IPS-20b (cell line): ENCODE measurements around the gene CAP2.
A peak's percentile ranks its signal among the peaks of the same experiment; 100 is the strongest.

Source experiments
- H3K27ac ChIP-seq: one replicate; pipeline ENCODE4 v1.5.1; 2013; ENCODE audit warnings: low read length
- H3K27me3 ChIP-seq: 2 replicates; pipeline ENCODE4 v1.6.1; 2013; ENCODE audit warnings: mild to moderate bottlenecking, low read length, inconsistent platforms; ENCODE audit not compliant: insufficient read depth
- H3K36me3 ChIP-seq: 2 replicates; pipeline ENCODE4 v1.6.1; 2013; ENCODE audit warnings: low read depth, mild to moderate bottlenecking, inconsistent platforms, low read length, moderate library complexity; ENCODE audit not compliant: insufficient read depth
- H3K4me1 ChIP-seq: 2 replicates; pipeline ENCODE4 v1.6.1; 2013; ENCODE audit warnings: mild to moderate bottlenecking, control low read depth, inconsistent platforms, low read length, moderate library complexity; ENCODE audit not compliant: insufficient read depth
- H3K4me3 ChIP-seq: 2 replicates; pipeline ENCODE4 v1.5.1; 2013; ENCODE audit warnings: mild to moderate bottlenecking, low read length, inconsistent platforms
- H3K9ac ChIP-seq: 2 replicates; pipeline ENCODE4 v1.6.1; 2013; ENCODE audit warnings: low read depth, mild to moderate bottlenecking, inconsistent platforms, low read length, moderate library complexity
- H3K9me3 ChIP-seq: 2 replicates; pipeline ENCODE4 v1.6.1; 2013; ENCODE audit warnings: mild to moderate bottlenecking, low read depth, low read length, inconsistent platforms; ENCODE audit not compliant: insufficient read depth

The CAP2 gene

GRCh38 chr6:17591287-17591686 lies 197.9 kb downstream of the CAP2 start:
- Histone ChIP-seq H3K9ac (no peak overlapping the region), H3K27me3 (no peaks in the 10 kb centered on the region), H3K27ac (no peak overlapping the region), H3K9me3 (no peaks in the 10 kb centered on the region), H3K4me1 (no peaks in the 10 kb centered on the region), H3K4me3 (no peak overlapping the region), H3K36me3 (no peaks in the 10 kb centered on the region)

GRCh38 chr6:17593246-17593645 lies 199.9 kb downstream of the CAP2 start:
- no peak overlapping the region for H3K27ac ChIP-seq
- H3K27me3 ChIP-seq = no peaks in the 10 kb centered on the region
- H3K36me3 ChIP-seq = no peaks in the 10 kb centered on the region
- H3K9me3 ChIP-seq = no peaks in the 10 kb centered on the region
- H3K4me1 ChIP-seq = no peaks in the 10 kb centered on the region
- H3K4me3 ChIP-seq = no peak overlapping the region
- no peak overlapping the region for H3K9ac ChIP-seq

DNA sequence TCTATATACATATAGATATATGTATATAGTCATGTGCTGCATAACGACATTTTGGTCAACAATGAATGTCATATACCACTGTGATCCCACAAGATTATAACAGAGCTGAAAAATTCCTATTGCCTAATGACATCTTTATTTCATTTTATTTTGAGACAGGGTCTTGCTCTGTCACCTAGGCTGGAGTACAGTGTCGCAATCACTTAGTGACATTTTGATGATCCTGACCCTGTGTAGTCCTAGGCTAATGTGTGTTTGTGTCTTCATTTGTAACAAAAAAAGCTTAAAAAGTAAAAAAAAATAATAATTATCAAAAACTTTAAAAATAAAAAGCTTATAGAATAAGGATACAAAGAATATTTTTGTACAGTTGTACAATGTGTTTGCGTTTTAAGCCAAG lies 202.7 kb downstream of the CAP2 start:
- Histone ChIP-seq H3K36me3 (no peaks in the 10 kb centered on the region), H3K4me1 (0 out of 2 replicates have a peak, but pooled peaks cover under 1% of the 10 kb centered on the region), H3K9ac (no peak overlapping the region), H3K27ac (no peak overlapping the region), H3K9me3 (no peaks in the 10 kb centered on the region), H3K4me3 (no peak overlapping the region), H3K27me3 (peaks cover under 1% of the 10 kb centered on the region; the same call in 1 of the 2 replicates)

DNA sequence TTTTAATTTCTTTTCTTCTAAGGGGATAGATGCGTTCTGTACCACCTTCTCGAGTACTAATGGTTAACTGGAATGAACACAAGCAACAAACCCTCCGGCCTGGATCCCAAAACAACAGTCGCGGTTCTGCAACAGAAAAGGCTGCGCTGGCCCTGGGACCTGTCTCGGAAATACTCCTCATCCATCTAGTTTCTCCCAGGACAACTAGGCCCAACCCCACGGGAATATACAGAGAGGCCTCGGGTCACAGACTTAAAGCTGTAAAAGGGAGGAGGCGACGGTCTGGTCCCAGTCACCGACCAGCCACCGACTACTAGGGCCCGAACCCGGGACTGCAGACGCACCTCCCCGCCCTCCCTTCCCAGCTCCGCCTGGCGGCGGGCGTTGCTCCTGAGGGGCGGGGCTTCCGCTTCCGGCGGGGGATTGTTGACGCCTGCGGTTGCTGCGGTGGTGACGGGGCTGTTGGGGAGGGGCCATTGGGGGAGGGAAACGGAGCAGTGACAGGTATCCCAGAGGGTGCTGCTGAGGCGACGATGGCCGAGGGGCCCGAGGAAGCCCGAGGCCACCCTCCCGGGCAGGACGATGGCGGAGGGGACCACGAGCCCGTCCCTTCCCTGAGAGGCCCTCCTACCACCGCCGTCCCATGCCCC lies 206.6 kb downstream of the CAP2 start, which contains the start of gene FAM8A1:
FAM8A1 (plus strand) TSS at position 426 of the 650 bp plus-strand sequence; CDS start at position 534, 108 bp downstream.
- peak within 1 kb of the TSS; percentile 72 for H3K4me3 ChIP-seq

DNA sequence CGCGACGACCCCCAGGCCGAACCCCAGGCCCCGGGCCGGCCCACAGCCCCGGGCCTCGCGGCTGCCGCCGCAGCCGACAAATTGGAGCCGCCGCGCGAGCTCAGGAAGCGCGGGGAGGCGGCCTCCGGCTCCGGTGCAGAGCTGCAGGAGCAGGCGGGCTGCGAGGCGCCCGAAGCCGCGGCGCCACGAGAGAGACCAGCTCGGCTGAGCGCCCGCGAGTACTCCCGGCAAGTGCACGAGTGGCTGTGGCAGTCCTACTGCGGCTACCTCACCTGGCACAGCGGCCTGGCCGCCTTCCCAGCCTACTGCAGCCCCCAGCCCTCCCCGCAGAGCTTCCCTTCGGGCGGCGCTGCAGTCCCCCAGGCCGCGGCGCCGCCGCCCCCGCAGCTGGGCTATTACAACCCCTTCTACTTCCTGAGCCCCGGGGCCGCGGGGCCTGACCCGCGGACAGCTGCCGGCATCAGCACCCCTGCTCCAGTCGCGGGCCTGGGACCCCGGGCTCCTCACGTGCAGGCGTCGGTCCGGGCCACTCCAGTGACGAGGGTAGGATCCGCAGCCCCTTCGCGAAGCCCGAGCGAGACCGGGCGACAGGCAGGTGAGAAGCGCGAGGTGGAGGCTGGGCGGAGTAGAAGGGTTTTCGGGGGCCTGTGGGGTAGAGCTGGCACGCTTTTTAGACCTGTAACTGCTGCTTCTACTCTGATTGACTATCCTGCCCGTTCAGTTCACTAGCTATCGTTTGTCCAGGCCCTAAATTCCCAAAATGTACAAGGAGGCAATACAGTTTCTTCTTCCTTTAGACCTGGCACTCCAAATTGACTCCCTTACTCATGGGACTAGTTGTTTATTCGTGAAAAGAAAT lies 207.4 kb downstream of the CAP2 start:
- peak overlapping the region; percentile 72 for H3K4me3 ChIP-seq
- H3K27ac ChIP-seq = no peak overlapping the region
- H3K27me3 ChIP-seq = peaks cover 15% of the 10 kb centered on the region; the same call in 1 of the 2 replicates
- H3K4me1 ChIP-seq = 0 out of 2 replicates have a peak, but pooled peaks cover 5% of the 10 kb centered on the region
- H3K9ac ChIP-seq = peak overlapping the region; percentile 58; the same call in 1 of the 2 replicates
- no peaks in the 10 kb centered on the region for H3K9me3 ChIP-seq
- H3K36me3 ChIP-seq = no peaks in the 10 kb centered on the region

More for the DNA sequence above, 206.6 kb downstream of the CAP2 start, which contains the start of gene FAM8A1:
- H3K27ac ChIP-seq = peak within 1 kb of the TSS; percentile 11
- peak within 1 kb of the TSS; percentile 77; the same call in 1 of the 2 replicates for H3K9ac ChIP-seq
- no peaks in the 10 kb centered on the region for H3K9me3 ChIP-seq
- H3K4me1 ChIP-seq = 0 out of 2 replicates have a peak, but pooled peaks cover 5% of the 10 kb centered on the region
- H3K27me3 ChIP-seq = peaks cover 15% of the 10 kb centered on the region; the same call in 1 of the 2 replicates
- no peaks in the 10 kb centered on the region for H3K36me3 ChIP-seq

DNA sequence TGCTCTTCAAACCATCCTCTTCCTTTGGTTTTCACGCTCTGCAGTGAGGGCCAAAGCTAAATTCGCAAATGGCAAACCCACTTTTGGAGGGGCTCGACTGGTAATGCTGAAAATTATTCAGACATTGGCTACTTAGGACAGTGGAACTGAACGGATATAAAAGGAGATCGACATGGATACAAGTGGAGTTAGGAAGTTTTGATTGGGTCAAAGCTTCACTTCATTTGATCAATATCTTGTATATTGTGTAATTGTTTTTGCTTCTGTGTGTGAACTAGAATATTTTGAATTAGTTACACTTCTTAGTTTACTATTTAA lies 207.9 kb downstream of the CAP2 start:
- Histone ChIP-seq H3K27me3 (peaks cover 15% of the 10 kb centered on the region; the same call in 1 of the 2 replicates), H3K27ac (no peak overlapping the region), H3K9me3 (no peaks in the 10 kb centered on the region), H3K4me1 (0 out of 2 replicates have a peak, but pooled peaks cover 5% of the 10 kb centered on the region), H3K36me3 (peaks cover under 1% of the 10 kb centered on the region; the same call in 1 of the 2 replicates), H3K9ac (peak overlapping the region; percentile 58; the same call in 1 of the 2 replicates), H3K4me3 (peak overlapping the region; percentile 72)

DNA sequence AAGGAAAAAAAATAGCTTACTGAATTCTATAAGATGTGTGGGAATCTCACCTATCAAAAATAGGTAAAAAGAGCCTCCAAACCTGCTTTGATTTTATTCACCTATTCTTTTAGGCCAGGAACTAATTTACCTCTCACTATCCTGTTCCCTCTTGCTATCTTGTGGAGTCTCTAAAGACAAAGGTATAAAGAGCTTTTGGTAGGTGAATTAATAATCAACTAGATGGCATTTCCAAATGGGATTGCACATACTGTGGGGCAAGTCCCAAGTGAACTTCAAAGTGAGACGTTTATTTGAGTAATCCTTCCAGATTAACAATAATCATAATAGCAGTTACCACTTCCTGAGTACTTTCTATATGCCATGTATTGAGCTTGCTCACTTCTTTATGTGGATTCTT lies 209.5 kb downstream of the CAP2 start:
- Histone ChIP-seq H3K4me3 (no peak overlapping the region), H3K9ac (no peak overlapping the region)

DNA sequence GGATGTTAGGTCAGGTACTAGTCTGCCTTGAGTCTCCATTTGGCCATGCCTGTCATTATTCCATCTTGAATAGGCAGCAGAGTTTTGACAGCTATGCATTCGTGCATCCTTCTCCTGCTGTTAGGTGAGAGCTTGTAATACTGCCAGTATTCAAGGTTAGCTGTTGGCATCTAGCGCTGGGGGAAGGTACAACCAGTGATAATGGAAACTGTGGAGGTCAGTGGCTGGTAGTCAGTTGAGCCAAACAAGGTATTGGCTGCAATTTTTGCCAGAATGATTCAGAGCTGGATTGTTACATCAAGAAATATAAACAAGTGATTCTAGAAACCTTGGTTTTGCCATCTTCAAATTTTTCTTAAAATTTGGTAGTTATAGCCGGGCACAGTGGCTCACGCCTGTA lies 213.2 kb downstream of the CAP2 start:
- Histone ChIP-seq H3K27ac (no peak overlapping the region), H3K27me3 (peaks cover 9% of the 10 kb centered on the region; the same call in 1 of the 2 replicates), H3K4me1 (no peaks in the 10 kb centered on the region), H3K9ac (no peak overlapping the region), H3K36me3 (peaks cover 4% of the 10 kb centered on the region; the same call in 1 of the 2 replicates), H3K4me3 (no peak overlapping the region), H3K9me3 (no peaks in the 10 kb centered on the region)

More for the DNA sequence above, 209.5 kb downstream of the CAP2 start:
- Histone ChIP-seq H3K36me3 (peaks cover 4% of the 10 kb centered on the region; the same call in 1 of the 2 replicates), H3K4me1 (0 out of 2 replicates have a peak, but pooled peaks cover 5% of the 10 kb centered on the region), H3K9me3 (no peaks in the 10 kb centered on the region), H3K27ac (no peak overlapping the region), H3K27me3 (peaks cover 15% of the 10 kb centered on the region; the same call in 1 of the 2 replicates)
